ENCODE data around the gene C1QL1. TPM values are rescaled to one million over a fixed set of nuclear protein-coding genes. Genes with fewer than 3 reads are reported as not detected.
A peak's percentile ranks its signal among the peaks of the same experiment; 100 is the strongest.

C1QL1 gene
- total and polyA plus RNA-seq, 9 of the 15 experiments (the other 6 are each of a cell fraction or from before 2014, with no cell fraction given) = 0.07 to 0.12 (median 0.09) TPM; not detected in 6

- no peaks in the 10 kb centered on the region for H3K9me1 ChIP-seq (ENCODE audit: control insufficient read depth, insufficient read depth, low read length)
- H3K9ac ChIP-seq (ENCODE audit: insufficient read depth in 1 of 2, low read depth in 2 of 2, low read length in 2 of 2) = no peak overlapping the region
- no peak overlapping the region for H3K27ac ChIP-seq (ENCODE audit: extremely low read depth, low read depth, low read length)
- H2AFZ ChIP-seq (ENCODE audit: low read depth, low read length) = no peak overlapping the region
- peak; percentile 91 for ATAC-seq
- intact Hi-C loops (cut with micrococcal nuclease) (no loop called here), in situ Hi-C loops (cut with MboI) (no loop called here)
- no TSS peak for BruUV-seq (replicated peaks)
- H3K4me1 ChIP-seq (replicated peaks in 1 of 2; ENCODE audit: control insufficient read depth in 2 of 2, insufficient read depth in 2 of 2, low read length in 2 of 2) = peaks cover 0 to 13% of the 10 kb centered on the region in 2 experiments; a peak in 2 of 5 replicates
- H4K20me1 ChIP-seq (replicated peaks; ENCODE audit: control insufficient read depth, insufficient read depth, low read length) = peaks cover 2% of the 10 kb centered on the region; the same call in 1 of the 2 replicates
- ChIA-PET POLR2A (interaction anchor here (0.7 to 1.0 kb wide), 2 partner anchors 10 to 35 kb away, joined by 3 to 7 read pairs; no protein-coding TSS in a partner anchor), CTCF (ENCODE audit: low intra/inter-chr PET ratio) (no interaction called here)
- peaks cover 21 to 43% of the 10 kb centered on the region in 2 experiments for H3K27me3 ChIP-seq (ENCODE audit: control insufficient read depth in 2 of 2, insufficient read depth in 2 of 2, low read length in 2 of 2)
- H3K79me2 ChIP-seq (ENCODE audit: control insufficient read depth, insufficient read depth, low read length) = no peaks in the 10 kb centered on the region
- no peaks in the 10 kb centered on the region for H3K36me3 ChIP-seq (ENCODE audit: control insufficient read depth, insufficient read depth, low read length)
- H3K4me2 ChIP-seq (ENCODE audit: insufficient read depth, low read length) = no peak overlapping the region
- DNase-seq (ENCODE audit: extremely low read depth in 1 of 4, low spot score in 3 of 4) = peak in 2 of 4 experiments; percentile 31 to 46
- 5% methylated on average over 7 of the region's 7 CpGs for WGBS (ENCODE audit: insufficient coverage, low coverage, missing lambda C conversion rate)
- FAIRE-seq = peak; percentile 48
- no peaks in the 10 kb centered on the region for H3K9me3 ChIP-seq (replicated peaks; ENCODE audit: control insufficient read depth, insufficient read depth, low read depth, low read length)
- H3K4me3 ChIP-seq = no peak overlapping the region
- TF ChIP-seq RAD21 (CRISPR knock-in tag; conservative IDR thresholded peaks at IDR 0.05 in 1 of 2, IDR thresholded peaks at IDR 0.05 in 1 of 2) (peak in 1 of 2 experiments; percentile 31; a peak in 1 of 4 replicates), BCOR (IDR thresholded peaks at IDR 0.05) (no peak), RAD51 (IDR thresholded peaks at IDR 0.05; ENCODE audit: borderline replicate concordance, low read depth) (no peak), NR1H2 (CRISPR knock-in tag; IDR thresholded peaks at IDR 0.05) (no peak), ZNF316 (IDR thresholded peaks at IDR 0.05) (peak; percentile 62), ZNF655 (CRISPR knock-in tag; IDR thresholded peaks at IDR 0.05) (no peak), TSHZ1 (CRISPR knock-in tag; IDR thresholded peaks at IDR 0.05) (no peak), CTCF (IDR thresholded peaks at IDR 0.05 in 2 of 3, conservative IDR thresholded peaks at IDR 0.05 in 1 of 3; ENCODE audit: insufficient read depth in 2 of 3, low read depth in 1 of 3, low read length in 3 of 3) (peak; percentile 31 to 52 (median 43); a peak in 5 of 6 replicates), FOXA1 (IDR thresholded peaks at IDR 0.05; ENCODE audit: borderline replicate concordance) (no peak), C11orf30 (IDR thresholded peaks at IDR 0.05; ENCODE audit: low read depth) (peak; percentile 51), NR2C1 (IDR thresholded peaks at IDR 0.05) (no peak), NR2C1 (tag; IDR thresholded peaks at IDR 0.05) (no peak), HNRNPLL (IDR thresholded peaks at IDR 0.05; ENCODE audit: low read depth, low read length, poor library complexity, severe bottlenecking) (no peak), ARID1B (IDR thresholded peaks at IDR 0.05) (no peak), CBX3 (IDR thresholded peaks at IDR 0.05; ENCODE audit: borderline replicate concordance in 1 of 2, low read length in 2 of 2) (no peak), POLR3G (IDR thresholded peaks at IDR 0.05; ENCODE audit: extremely low read depth, insufficient read length, insufficient replicate concordance) (no peak)
Measured at GRCh38 chr17:44961921-44962350, 6.2 kb downstream of the C1QL1 start.

All from K562 (cell line).